Measurements from ENCODE around the gene VKORC1L1.

GRCh38 chr7:65976659-65977196 is 103.9 kb downstream of the VKORC1L1 start:
- TF ChIP-seq SUZ12 (IDR thresholded peaks at IDR 0.05; ENCODE audit: extremely low read depth, insufficient read depth, insufficient read length) (no peak), ZNF274 (IDR thresholded peaks at IDR 0.05; ENCODE audit: low read depth, low read length) (no peak), YY1 (IDR thresholded peaks at IDR 0.05; ENCODE audit: insufficient read depth, insufficient read length) (no peak)
